ENCODE data around the gene CERT1.
A peak's percentile ranks its signal among the peaks of the same experiment; 100 is the strongest.

The CERT1 gene

GRCh38 chr5:75374394-75374814 is 137.0 kb downstream of the CERT1 start:
- Histone ChIP-seq H3K4me2 (ENCODE audit: low read length) (no peak overlapping the region), H4K5ac (ENCODE audit: low read length) (no peak overlapping the region), H3K56ac (ENCODE audit: low read length) (no peak overlapping the region), H4K8ac (ENCODE audit: low read depth, low read length) (no peak overlapping the region), H3K27ac (ENCODE audit: low read depth, low read length) (no peak overlapping the region), H3K36me3 (ENCODE audit: control insufficient read depth, insufficient read depth, low read length) (no peaks in the 10 kb centered on the region), H3K4me3 (ENCODE audit: low read length) (no peak overlapping the region), H2BK120ac (ENCODE audit: low read depth, low read length) (no peak overlapping the region), H3K4me1 (ENCODE audit: control insufficient read depth, low read depth, low read length) (no peaks in the 10 kb centered on the region), H3K27me3 (ENCODE audit: insufficient read depth, low read length, poor library complexity) (no peaks in the 10 kb centered on the region), H3K9ac (ENCODE audit: low read length) (no peak overlapping the region), H3K79me1 (ENCODE audit: low read length) (no peaks in the 10 kb centered on the region), H2BK5ac (ENCODE audit: low read length) (no peak overlapping the region), H2BK15ac (replicated peaks; ENCODE audit: low read depth) (no peak overlapping the region), H3K18ac (ENCODE audit: low read length) (no peak overlapping the region), H2AK5ac (ENCODE audit: low read length) (no peak overlapping the region), H3K23ac (ENCODE audit: low read length) (no peak overlapping the region), H3K79me2 (ENCODE audit: control insufficient read depth, insufficient read depth, low read length) (no peaks in the 10 kb centered on the region), H3K4ac (ENCODE audit: low read depth, low read length) (no peak overlapping the region)
- WGBS (ENCODE audit: extremely low coverage, insufficient coverage, low lambda C conversion rate), result no CpG with 5 or more reads among the region's 12 CpGs
- DNase-seq, result no peak

- no peak overlapping the region for H4K5ac ChIP-seq (ENCODE audit: low read length)
- no peak overlapping the region for H2BK15ac ChIP-seq (replicated peaks; ENCODE audit: low read depth)
- H3K36me3 ChIP-seq (ENCODE audit: control insufficient read depth, insufficient read depth, low read length), result no peaks in the 10 kb centered on the region
- no peaks in the 10 kb centered on the region for H3K79me1 ChIP-seq (ENCODE audit: low read length)
- no peak overlapping the region for H2BK5ac ChIP-seq (ENCODE audit: low read length)
- H3K56ac ChIP-seq (ENCODE audit: low read length), result no peak overlapping the region
- H4K8ac ChIP-seq (ENCODE audit: low read depth, low read length), result no peak overlapping the region
- H3K27ac ChIP-seq (ENCODE audit: low read depth, low read length), result no peak overlapping the region
- no peak overlapping the region for H3K9ac ChIP-seq (ENCODE audit: low read length)
- WGBS (ENCODE audit: extremely low coverage, insufficient coverage, low lambda C conversion rate), result no CpG with 5 or more reads among the region's 2 CpGs
- no peak for DNase-seq
- no peak overlapping the region for H2AK5ac ChIP-seq (ENCODE audit: low read length)
- no peak overlapping the region for H3K23ac ChIP-seq (ENCODE audit: low read length)
- H3K4me1 ChIP-seq (ENCODE audit: control insufficient read depth, low read depth, low read length), result no peaks in the 10 kb centered on the region
- H3K27me3 ChIP-seq (ENCODE audit: insufficient read depth, low read length, poor library complexity), result no peaks in the 10 kb centered on the region
- no peaks in the 10 kb centered on the region for H3K79me2 ChIP-seq (ENCODE audit: control insufficient read depth, insufficient read depth, low read length)
- no peak overlapping the region for H3K4me3 ChIP-seq (ENCODE audit: low read length)
- H3K18ac ChIP-seq (ENCODE audit: low read length), result no peak overlapping the region
- no peak overlapping the region for H3K4ac ChIP-seq (ENCODE audit: low read depth, low read length)
- H3K4me2 ChIP-seq (ENCODE audit: low read length), result no peak overlapping the region
- H2BK120ac ChIP-seq (ENCODE audit: low read depth, low read length), result no peak overlapping the region
These were observed 137.6 kb downstream of the CERT1 start for GRCh38 chr5:75373862-75374261.

GRCh38 chr5:75368391-75368790 is 143.0 kb downstream of the CERT1 start:
- Histone ChIP-seq H4K8ac (ENCODE audit: low read depth, low read length) (no peak overlapping the region), H2BK120ac (ENCODE audit: low read depth, low read length) (no peak overlapping the region), H2BK15ac (replicated peaks; ENCODE audit: low read depth) (no peak overlapping the region), H3K79me2 (ENCODE audit: control insufficient read depth, insufficient read depth, low read length) (no peaks in the 10 kb centered on the region), H3K27me3 (ENCODE audit: insufficient read depth, low read length, poor library complexity) (no peaks in the 10 kb centered on the region), H3K27ac (ENCODE audit: low read depth, low read length) (no peak overlapping the region), H3K23ac (ENCODE audit: low read length) (no peak overlapping the region), H4K5ac (ENCODE audit: low read length) (no peak overlapping the region), H3K9ac (ENCODE audit: low read length) (no peak overlapping the region), H3K18ac (ENCODE audit: low read length) (no peak overlapping the region), H2AK5ac (ENCODE audit: low read length) (no peak overlapping the region), H3K79me1 (ENCODE audit: low read length) (no peaks in the 10 kb centered on the region), H3K4me2 (ENCODE audit: low read length) (no peak overlapping the region), H3K4me3 (ENCODE audit: low read length) (no peak overlapping the region), H2BK5ac (ENCODE audit: low read length) (no peak overlapping the region), H3K56ac (ENCODE audit: low read length) (no peak overlapping the region), H3K4me1 (ENCODE audit: control insufficient read depth, low read depth, low read length) (no peaks in the 10 kb centered on the region), H3K36me3 (ENCODE audit: control insufficient read depth, insufficient read depth, low read length) (no peaks in the 10 kb centered on the region), H3K4ac (ENCODE audit: low read depth, low read length) (no peak overlapping the region)
- no peak for DNase-seq
- WGBS (ENCODE audit: extremely low coverage, insufficient coverage, low lambda C conversion rate), result no CpG with 5 or more reads among the region's 4 CpGs

GRCh38 chr5:75367401-75367800 is 144.0 kb downstream of the CERT1 start:
- Histone ChIP-seq H3K4me1 (ENCODE audit: control insufficient read depth, low read depth, low read length) (no peaks in the 10 kb centered on the region), H2BK15ac (replicated peaks; ENCODE audit: low read depth) (no peak overlapping the region), H3K4me3 (ENCODE audit: low read length) (no peak overlapping the region), H3K18ac (ENCODE audit: low read length) (no peak overlapping the region), H4K5ac (ENCODE audit: low read length) (no peak overlapping the region), H3K27ac (ENCODE audit: low read depth, low read length) (no peak overlapping the region), H2BK5ac (ENCODE audit: low read length) (no peak overlapping the region), H3K4ac (ENCODE audit: low read depth, low read length) (no peak overlapping the region), H3K4me2 (ENCODE audit: low read length) (no peak overlapping the region), H2AK5ac (ENCODE audit: low read length) (no peak overlapping the region), H3K79me1 (ENCODE audit: low read length) (no peaks in the 10 kb centered on the region), H3K27me3 (ENCODE audit: insufficient read depth, low read length, poor library complexity) (no peaks in the 10 kb centered on the region), H3K36me3 (ENCODE audit: control insufficient read depth, insufficient read depth, low read length) (no peaks in the 10 kb centered on the region), H2BK120ac (ENCODE audit: low read depth, low read length) (no peak overlapping the region), H3K9ac (ENCODE audit: low read length) (no peak overlapping the region), H3K79me2 (ENCODE audit: control insufficient read depth, insufficient read depth, low read length) (no peaks in the 10 kb centered on the region), H3K23ac (ENCODE audit: low read length) (no peak overlapping the region), H4K8ac (ENCODE audit: low read depth, low read length) (no peak overlapping the region), H3K56ac (ENCODE audit: low read length) (no peak overlapping the region)
- DNase-seq, result no peak

- Histone ChIP-seq H3K18ac (ENCODE audit: low read length) (no peak overlapping the region), H3K23ac (ENCODE audit: low read length) (no peak overlapping the region), H3K27me3 (ENCODE audit: insufficient read depth, low read length, poor library complexity) (no peaks in the 10 kb centered on the region), H3K36me3 (ENCODE audit: control insufficient read depth, insufficient read depth, low read length) (no peaks in the 10 kb centered on the region), H2AK5ac (ENCODE audit: low read length) (no peak overlapping the region), H2BK15ac (replicated peaks; ENCODE audit: low read depth) (no peak overlapping the region), H3K27ac (ENCODE audit: low read depth, low read length) (no peak overlapping the region), H3K56ac (ENCODE audit: low read length) (no peak overlapping the region), H2BK5ac (ENCODE audit: low read length) (no peak overlapping the region), H3K4me1 (ENCODE audit: control insufficient read depth, low read depth, low read length) (no peaks in the 10 kb centered on the region), H2BK120ac (ENCODE audit: low read depth, low read length) (no peak overlapping the region), H3K4me2 (ENCODE audit: low read length) (no peak overlapping the region), H4K5ac (ENCODE audit: low read length) (no peak overlapping the region), H3K79me2 (ENCODE audit: control insufficient read depth, insufficient read depth, low read length) (no peaks in the 10 kb centered on the region), H3K4ac (ENCODE audit: low read depth, low read length) (no peak overlapping the region), H4K8ac (ENCODE audit: low read depth, low read length) (no peak overlapping the region), H3K9ac (ENCODE audit: low read length) (no peak overlapping the region), H3K79me1 (ENCODE audit: low read length) (no peaks in the 10 kb centered on the region), H3K4me3 (ENCODE audit: low read length) (no peak overlapping the region)
- no CpG with 5 or more reads among the region's 9 CpGs for WGBS (ENCODE audit: extremely low coverage, insufficient coverage, low lambda C conversion rate)
- DNase-seq, result no peak
These were observed 144.6 kb downstream of the CERT1 start for GRCh38 chr5:75366787-75367186.

GRCh38 chr5:75365740-75366139 is 145.7 kb downstream of the CERT1 start:
- Histone ChIP-seq H3K18ac (ENCODE audit: low read length) (no peak overlapping the region), H3K23ac (ENCODE audit: low read length) (no peak overlapping the region), H4K8ac (ENCODE audit: low read depth, low read length) (no peak overlapping the region), H3K56ac (ENCODE audit: low read length) (no peak overlapping the region), H3K4me1 (ENCODE audit: control insufficient read depth, low read depth, low read length) (no peaks in the 10 kb centered on the region), H3K4me3 (ENCODE audit: low read length) (no peak overlapping the region), H2AK5ac (ENCODE audit: low read length) (no peak overlapping the region), H3K9ac (ENCODE audit: low read length) (no peak overlapping the region), H3K79me2 (ENCODE audit: control insufficient read depth, insufficient read depth, low read length) (no peaks in the 10 kb centered on the region), H3K79me1 (ENCODE audit: low read length) (no peaks in the 10 kb centered on the region), H3K4me2 (ENCODE audit: low read length) (no peak overlapping the region), H2BK15ac (replicated peaks; ENCODE audit: low read depth) (no peak overlapping the region), H3K4ac (ENCODE audit: low read depth, low read length) (no peak overlapping the region), H2BK120ac (ENCODE audit: low read depth, low read length) (no peak overlapping the region), H3K27ac (ENCODE audit: low read depth, low read length) (no peak overlapping the region), H3K27me3 (ENCODE audit: insufficient read depth, low read length, poor library complexity) (no peaks in the 10 kb centered on the region), H2BK5ac (ENCODE audit: low read length) (no peak overlapping the region), H3K36me3 (ENCODE audit: control insufficient read depth, insufficient read depth, low read length) (peaks cover 2% of the 10 kb centered on the region), H4K5ac (ENCODE audit: low read length) (no peak overlapping the region)
- no CpG with 5 or more reads among the region's 1 CpG for WGBS (ENCODE audit: extremely low coverage, insufficient coverage, low lambda C conversion rate)
- DNase-seq, result peak; percentile 81

Measured in mesendoderm (in vitro differentiated cells).